SU-DHL-6 (cell line): ENCODE results near the gene PAQR6.

Experiments
- H2AFZ ChIP-seq: fragments of 200-600 bp; sonication (generic); 2 replicates; pipeline ENCODE4 v1.6.1; 2014; ENCODE audit warnings: low read depth, mild to moderate bottlenecking, moderate library complexity, mixed read lengths, antibody characterized with exemption, low read length; ENCODE audit not compliant: severe bottlenecking
- H3F3A ChIP-seq: fragments of 200-600 bp; shearing (Covaris generic); 2 replicates; pipeline ENCODE4 v1.6.0; 2016; ENCODE audit warnings: antibody characterized with exemption, mild to moderate bottlenecking; ENCODE audit not compliant: insufficient read depth
- H3K27ac ChIP-seq: fragments of 200-600 bp; sonication (generic); 2 replicates; pipeline ENCODE4 v1.5.1; 2016; ENCODE audit warnings: low read depth, mild to moderate bottlenecking, low read length, moderate library complexity, mixed read lengths
- H3K27me3 ChIP-seq: fragments of 200-600 bp; sonication (generic), shearing (Covaris generic); 2 replicates; pipeline ENCODE4 v1.6.0; 2014; ENCODE audit warnings: mild to moderate bottlenecking, low read length
- H3K36me3 ChIP-seq: fragments of 200-600 bp; sonication (generic); 2 replicates; pipeline ENCODE4 v1.6.1; 2014; ENCODE audit warnings: mild to moderate bottlenecking, low read length, mixed read lengths
- H3K4me2 ChIP-seq: fragments of 300-600, 200-600 bp; shearing (Covaris generic), sonication (generic); 2 replicates; pipeline ENCODE4 v1.6.0; 2014; ENCODE audit warnings: low read length, low read depth, mild to moderate bottlenecking; ENCODE audit not compliant: poor library complexity, severe bottlenecking
- H3K4me3 ChIP-seq: fragments of 200-600 bp; sonication (generic); 2 replicates; pipeline ENCODE4 v1.5.1; 2014; ENCODE audit warnings: antibody characterized with exemption, low read length, mild to moderate bottlenecking, mixed read lengths; ENCODE audit not compliant: insufficient read depth, poor library complexity, severe bottlenecking
- H3K79me2 ChIP-seq: fragments of 200-600 bp; sonication (generic); 2 replicates; pipeline ENCODE4 v1.6.1; 2014; ENCODE audit warnings: mild to moderate bottlenecking, low read length, moderate library complexity; ENCODE audit not compliant: insufficient read depth
- H3K9ac ChIP-seq: fragments of 200-600 bp; sonication (generic); 2 replicates; pipeline ENCODE4 v1.7.0; 2014; ENCODE audit warnings: mild to moderate bottlenecking, low read length
- H3K9me2 ChIP-seq: fragments of 200-600 bp; sonication (generic); replicated peaks from 2 replicates; pipeline ENCODE4 v1.6.1; 2014; ENCODE audit warnings: low read length; ENCODE audit not compliant: insufficient read depth
- H3K9me3 ChIP-seq: fragments of 200-600 bp; sonication (generic); 2 replicates; pipeline ENCODE4 v1.6.1; 2014; ENCODE audit warnings: low read length, mixed read lengths; ENCODE audit not compliant: insufficient read depth
- H4K20me1 ChIP-seq: fragments of 200-600 bp; sonication (generic); 2 replicates; pipeline ENCODE4 v1.6.1; 2014; ENCODE audit warnings: low read depth, mild to moderate bottlenecking, antibody characterized with exemption, low read length, moderate library complexity, mixed read lengths
- CTCF ChIP-seq: fragments of 200-600 bp; sonication (generic); IDR thresholded peaks from one replicate; pipeline ENCODE4 v1.5.1; 2017; ENCODE audit warnings: antibody characterized with exemption, mild to moderate bottlenecking, low read length, moderate library complexity; ENCODE audit not compliant: insufficient read depth, poor library complexity, severe bottlenecking
- EZH2phosphoT487 ChIP-seq: fragments of 200-600 bp; sonication (generic), shearing (Covaris generic); conservative IDR thresholded peaks from 2 replicates; pipeline ENCODE4 v1.6.1; 2018; ENCODE audit warnings: mild to moderate bottlenecking, antibody characterized with exemption, low read length, moderate library complexity, mixed read lengths

The PAQR6 gene

DNA sequence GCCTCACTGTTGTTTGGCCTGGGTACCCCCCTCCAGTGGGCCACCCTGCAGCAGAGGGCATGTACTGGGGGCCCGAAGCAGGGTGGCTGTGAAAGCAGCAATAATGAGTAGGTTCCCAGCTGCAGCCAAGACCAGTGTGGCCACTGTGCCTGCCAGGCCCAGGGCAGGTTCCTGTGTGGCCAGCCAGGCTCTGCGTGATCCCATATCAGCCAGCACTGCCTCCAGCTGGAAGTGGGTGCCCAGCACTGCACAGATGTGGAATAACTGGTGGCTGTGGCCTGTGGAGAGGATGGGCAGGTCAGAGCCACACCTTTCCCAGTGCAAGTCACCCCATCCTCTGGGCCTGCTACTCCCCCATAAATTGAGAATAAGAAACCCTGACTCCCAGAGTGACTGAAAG is 3.7 kb downstream of the PAQR6 start:
- Histone ChIP-seq H3K9me2 (no peaks in the 10 kb centered on the region), H3K36me3 (no peaks in the 10 kb centered on the region), H3K79me2 (no peaks in the 10 kb centered on the region), H2AFZ (no peak overlapping the region), H3F3A (no peaks in the 10 kb centered on the region), H3K9ac (no peak overlapping the region), H3K27me3 (no peaks in the 10 kb centered on the region), H3K9me3 (no peaks in the 10 kb centered on the region), H3K4me3 (no peak overlapping the region), H3K27ac (no peak overlapping the region), H3K4me2 (no peak overlapping the region), H4K20me1 (no peaks in the 10 kb centered on the region)
- no peak for TF ChIP-seq CTCF
- TF ChIP-seq EZH2phosphoT487 = no peak

DNA sequence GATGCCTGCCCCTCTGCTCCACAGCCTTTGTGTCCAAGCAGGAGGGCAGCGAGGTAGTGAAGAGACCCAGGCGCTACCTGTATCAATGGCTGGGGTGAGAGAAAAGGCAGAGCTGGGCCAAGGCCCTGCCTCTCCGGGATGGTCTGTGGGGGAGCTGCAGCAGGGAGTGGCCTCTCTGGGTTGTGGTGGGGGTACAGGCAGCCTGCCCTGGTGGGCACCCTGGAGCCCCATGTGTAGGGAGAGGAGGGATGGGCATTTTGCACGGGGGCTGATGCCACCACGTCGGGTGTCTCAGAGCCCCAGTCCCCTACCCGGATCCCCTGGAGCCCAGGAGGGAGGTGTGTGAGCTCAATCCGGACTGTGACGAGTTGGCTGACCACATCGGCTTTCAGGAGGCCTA is 5.1 kb downstream of the PAQR6 start:
- Histone ChIP-seq H3K79me2 (no peaks in the 10 kb centered on the region), H4K20me1 (no peaks in the 10 kb centered on the region), H3K9me3 (no peaks in the 10 kb centered on the region), H3K9ac (no peak overlapping the region), H3K27me3 (no peaks in the 10 kb centered on the region), H3K4me2 (no peak overlapping the region), H3K27ac (no peak overlapping the region), H3K4me3 (no peak overlapping the region), H3K36me3 (no peaks in the 10 kb centered on the region), H3K9me2 (no peaks in the 10 kb centered on the region), H2AFZ (no peak overlapping the region), H3F3A (no peaks in the 10 kb centered on the region)
- TF ChIP-seq EZH2phosphoT487 (no peak), CTCF (no peak)

DNA sequence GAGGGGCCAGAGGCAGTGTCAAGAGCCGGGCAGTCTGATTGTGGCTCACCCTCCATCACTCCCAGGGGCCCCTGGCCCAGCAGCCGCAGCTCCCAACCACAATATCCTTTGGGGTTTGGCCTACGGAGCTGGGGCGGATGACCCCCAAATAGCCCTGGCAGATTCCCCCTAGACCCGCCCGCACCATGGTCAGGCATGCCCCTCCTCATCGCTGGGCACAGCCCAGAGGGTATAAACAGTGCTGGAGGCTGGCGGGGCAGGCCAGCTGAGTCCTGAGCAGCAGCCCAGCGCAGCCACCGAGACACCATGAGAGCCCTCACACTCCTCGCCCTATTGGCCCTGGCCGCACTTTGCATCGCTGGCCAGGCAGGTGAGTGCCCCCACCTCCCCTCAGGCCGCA is 5.9 kb downstream of the PAQR6 start, which contains the start of gene BGLAP:
BGLAP (plus strand) TSS at position 259 of the 400 bp plus-strand sequence; CDS start at position 307, 48 bp downstream.
- Histone ChIP-seq H3K27me3 (no peaks in the 10 kb centered on the region), H3K27ac (no peak within 1 kb of the TSS), H3K36me3 (no peaks in the 10 kb centered on the region), H3K9me2 (no peaks in the 10 kb centered on the region), H3K79me2 (no peaks in the 10 kb centered on the region), H3K4me3 (no peak within 1 kb of the TSS), H3K9ac (no peak within 1 kb of the TSS), H2AFZ (no peak within 1 kb of the TSS), H3F3A (no peaks in the 10 kb centered on the region), H3K4me2 (no peak within 1 kb of the TSS), H3K9me3 (no peaks in the 10 kb centered on the region), H4K20me1 (no peaks in the 10 kb centered on the region)
- TF ChIP-seq EZH2phosphoT487 (no peak), CTCF (no peak)
